Fibroblast of skin of right quadriceps (primary cell): ENCODE data around the gene ATP6V0E2.
A peak's percentile ranks its signal among the peaks of the same experiment; 100 is the strongest.

Source experiments
- DNase-seq: peaks from one replicate; pipeline ENCODE4 v3.0.0-alpha.2; 2013

The ATP6V0E2 gene

GRCh38 chr7:149838992-149839408 is 34.8 kb upstream of the ATP6V0E2 start:
- no peak for DNase-seq

- no peak for DNase-seq
These were observed 33.8 kb upstream of the ATP6V0E2 start for GRCh38 chr7:149839933-149840332.

GRCh38 chr7:149843566-149843965 is 30.2 kb upstream of the ATP6V0E2 start:
- DNase-seq: no peak

- DNase-seq: no peak
These were observed 29.3 kb upstream of the ATP6V0E2 start for GRCh38 chr7:149844445-149844844.

- DNase-seq: no peak
These were observed 28.4 kb upstream of the ATP6V0E2 start for GRCh38 chr7:149845257-149845980.

- no peak for DNase-seq
These were observed 27.7 kb upstream of the ATP6V0E2 start for GRCh38 chr7:149846021-149846420.

GRCh38 chr7:149846436-149847046 is 27.2 kb upstream of the ATP6V0E2 start:
- DNase-seq: no peak

GRCh38 chr7:149849174-149849573 is 24.6 kb upstream of the ATP6V0E2 start:
- DNase-seq: no peak

GRCh38 chr7:149850007-149850594 is 23.7 kb upstream of the ATP6V0E2 start:
- DNase-seq: no peak

- DNase-seq: no peak
These were observed 23.1 kb upstream of the ATP6V0E2 start for GRCh38 chr7:149850716-149851115.

GRCh38 chr7:149851449-149851848 is 22.3 kb upstream of the ATP6V0E2 start:
- no peak for DNase-seq

- DNase-seq: no peak
These were observed 20.6 kb upstream of the ATP6V0E2 start for GRCh38 chr7:149853157-149853556.

GRCh38 chr7:149854611-149855360 is 19.0 kb upstream of the ATP6V0E2 start:
- DNase-seq: peak; percentile 48

- DNase-seq: peak; percentile 96
These were observed 18.1 kb upstream of the ATP6V0E2 start for GRCh38 chr7:149855361-149856305.

- DNase-seq: no peak
These were observed 17.2 kb upstream of the ATP6V0E2 start for GRCh38 chr7:149856583-149856982.

- DNase-seq: no peak
These were observed 14.4 kb upstream of the ATP6V0E2 start for GRCh38 chr7:149859369-149859768.

GRCh38 chr7:149859876-149860275 is 13.9 kb upstream of the ATP6V0E2 start:
- no peak for DNase-seq

GRCh38 chr7:149860821-149861727 is 12.7 kb upstream of the ATP6V0E2 start:
- DNase-seq: no peak

GRCh38 chr7:149861728-149862045 is 12.1 kb upstream of the ATP6V0E2 start:
- no peak for DNase-seq

GRCh38 chr7:149862156-149862555 is 11.6 kb upstream of the ATP6V0E2 start:
- DNase-seq: no peak

GRCh38 chr7:149863500-149863899 is 10.3 kb upstream of the ATP6V0E2 start:
- no peak for DNase-seq
